Epithelial cell of proximal tubule (primary cell): ENCODE data around the gene SDK1. TPM values are rescaled to one million over a fixed set of nuclear protein-coding genes. Genes with fewer than 3 reads are reported as not detected.

Experiments
- DNase-seq: peaks from one replicate; pipeline ENCODE4 v3.0.0-alpha.2; 2011; ENCODE audit warnings: low read depth
- H3K4me3 ChIP-seq: 2 replicates; pipeline ENCODE4 v1.5.1; 2011; ENCODE audit warnings: low read depth, mild to moderate bottlenecking, low read length
- CTCF ChIP-seq: conservative IDR thresholded peaks from 2 replicates; pipeline ENCODE4 v1.5.1; 2012; ENCODE audit warnings: low read depth, mild to moderate bottlenecking, low read length
- total RNA-seq: library from RNA; depleted of rRNA; stranded (reverse); fragments of >200 nt; gene quantifications from 2 replicates; pipeline ENCODE4 v1.2.3, GENCODE V29; 2015

Gene SDK1
- total RNA-seq, 1 donor from 2014 or later: 0.75 TPM

- no peak overlapping the region for H3K4me3 ChIP-seq
- DNase-seq: no peak
- no peak for TF ChIP-seq CTCF
Observed at GRCh38 chr7:3564231-3564630, 263.2 kb downstream of the SDK1 start.

GRCh38 chr7:3568516-3568915 lies 267.5 kb downstream of the SDK1 start:
- TF ChIP-seq CTCF: no peak
- no peak for DNase-seq
- no peak overlapping the region for H3K4me3 ChIP-seq

GRCh38 chr7:3569643-3570042 lies 268.6 kb downstream of the SDK1 start:
- H3K4me3 ChIP-seq: no peak overlapping the region
- no peak for TF ChIP-seq CTCF
- no peak for DNase-seq

- no peak overlapping the region for H3K4me3 ChIP-seq
- no peak for TF ChIP-seq CTCF
- DNase-seq: no peak
Observed at GRCh38 chr7:3573151-3573550, 272.1 kb downstream of the SDK1 start.

GRCh38 chr7:3574386-3574785 lies 273.3 kb downstream of the SDK1 start:
- no peak overlapping the region for H3K4me3 ChIP-seq
- DNase-seq: no peak
- TF ChIP-seq CTCF: no peak

- no peak for DNase-seq
- H3K4me3 ChIP-seq: no peak overlapping the region
- no peak for TF ChIP-seq CTCF
Observed at GRCh38 chr7:3575753-3576531, 274.9 kb downstream of the SDK1 start.

- H3K4me3 ChIP-seq: no peak overlapping the region
- no peak for DNase-seq
- TF ChIP-seq CTCF: no peak
Observed at GRCh38 chr7:3578399-3578798, 277.3 kb downstream of the SDK1 start.
